ENCODE measurements around the gene NLK.
A peak's percentile ranks its signal among the peaks of the same experiment; 100 is the strongest.
"Not testable (repeated sequence)": the region's sequence is repeated elsewhere in the genome, so short reads cannot be mapped to it uniquely, and the experiment has no call there.

Gene NLK

GRCh38 chr17:28072936-28073533 lies 30.6 kb downstream of the NLK start:
- DNase-seq (ENCODE audit: low spot score), result peak; percentile 13

- peak; percentile 20 for DNase-seq (ENCODE audit: low spot score)
Measured at GRCh38 chr17:28074010-28074409, 31.5 kb downstream of the NLK start.

GRCh38 chr17:28076144-28076543 lies 33.7 kb downstream of the NLK start:
- DNase-seq (ENCODE audit: low spot score), result no peak

GRCh38 chr17:28077140-28077539 lies 34.7 kb downstream of the NLK start:
- DNase-seq (ENCODE audit: low spot score), result not testable (repeated sequence)

- no peak for DNase-seq (ENCODE audit: low spot score)
Measured at GRCh38 chr17:28078341-28079229, 36.1 kb downstream of the NLK start.

GRCh38 chr17:28081467-28081866 lies 39.0 kb downstream of the NLK start:
- DNase-seq (ENCODE audit: low spot score), result no peak

- no peak for DNase-seq (ENCODE audit: low spot score)
Measured at GRCh38 chr17:28085766-28086165, 43.3 kb downstream of the NLK start.

- no peak for DNase-seq (ENCODE audit: low spot score)
Measured at GRCh38 chr17:28086519-28086918, 44.0 kb downstream of the NLK start.

GRCh38 chr17:28087743-28088142 lies 45.3 kb downstream of the NLK start:
- no peak for DNase-seq (ENCODE audit: low spot score)

- DNase-seq (ENCODE audit: low spot score), result no peak
Measured at GRCh38 chr17:28090551-28090950, 48.1 kb downstream of the NLK start.

GRCh38 chr17:28092088-28092487 lies 49.6 kb downstream of the NLK start:
- no peak for DNase-seq (ENCODE audit: low spot score)

- peak; percentile 11 for DNase-seq (ENCODE audit: low spot score)
Measured at GRCh38 chr17:28093999-28094716, 51.7 kb downstream of the NLK start.

- peak; percentile 10 for DNase-seq (ENCODE audit: low spot score)
Measured at GRCh38 chr17:28096756-28097155, 54.3 kb downstream of the NLK start.

- no peak for DNase-seq (ENCODE audit: low spot score)
Measured at GRCh38 chr17:28097254-28097653, 54.8 kb downstream of the NLK start.

- peak; percentile 44 for DNase-seq (ENCODE audit: low spot score)
Measured at GRCh38 chr17:28097901-28098300, 55.4 kb downstream of the NLK start.

- DNase-seq (ENCODE audit: low spot score), result not testable (repeated sequence)
Measured at GRCh38 chr17:28098591-28098990, 56.1 kb downstream of the NLK start.

- no peak for DNase-seq (ENCODE audit: low spot score)
Measured at GRCh38 chr17:28100251-28100650, 57.8 kb downstream of the NLK start.

- no peak for DNase-seq (ENCODE audit: low spot score)
Measured at GRCh38 chr17:28100936-28101335, 58.5 kb downstream of the NLK start.

- DNase-seq (ENCODE audit: low spot score), result no peak
Measured at GRCh38 chr17:28101919-28102318, 59.4 kb downstream of the NLK start.

- DNase-seq (ENCODE audit: low spot score), result no peak
Measured at GRCh38 chr17:28105501-28105900, 63.0 kb downstream of the NLK start.

- DNase-seq (ENCODE audit: low spot score), result no peak
Measured at GRCh38 chr17:28110184-28110583, 67.7 kb downstream of the NLK start.

- DNase-seq (ENCODE audit: low spot score), result no peak
Measured at GRCh38 chr17:28112181-28112580, 69.7 kb downstream of the NLK start.

- DNase-seq (ENCODE audit: low spot score), result no peak
Measured at GRCh38 chr17:28112606-28113005, 70.1 kb downstream of the NLK start.
